SK-N-SH treated with all-trans-retinoic acid at 6 μM for 48 hours (cell line): Measurements from ENCODE around the gene CNTN1.

Source experiments
- ARNTL ChIP-seq: fragments of 450-650 bp; formaldehyde crosslinking; IDR thresholded peaks from 2 replicates; pipeline ENCODE4 v1.5.0; 2020; ENCODE audit warnings: low read depth, mild to moderate bottlenecking, moderate library complexity, borderline replicate concordance
- ESRRG ChIP-seq: fragments of 250-450 bp; sonication (Bioruptor Pico); IDR thresholded peaks from 2 replicates; pipeline ENCODE4 v1.6.1; 2021; ENCODE audit warnings: mild to moderate bottlenecking
- GLIS3 ChIP-seq: fragments of 250-450 bp; sonication (Bioruptor Pico); IDR thresholded peaks from 2 replicates; pipeline ENCODE4 v1.5.0; 2020; ENCODE audit warnings: mild to moderate bottlenecking, moderate library complexity
- PPARA ChIP-seq: fragments of 250-450 bp; sonication (Bioruptor Pico); IDR thresholded peaks from 2 replicates; pipeline ENCODE4 v1.5.0; 2020; ENCODE audit warnings: mild to moderate bottlenecking, borderline replicate concordance
- SNAI2 ChIP-seq: fragments of 250-450 bp; sonication (Bioruptor Pico); IDR thresholded peaks from 2 replicates; pipeline ENCODE4 v1.5.0; 2020; ENCODE audit warnings: mild to moderate bottlenecking, moderate library complexity
- TCF4 ChIP-seq: fragments of 250-450 bp; sonication (Bioruptor Pico); IDR thresholded peaks from 2 replicates; pipeline ENCODE4 v1.8.0; 2021; ENCODE audit warnings: mild to moderate bottlenecking, moderate library complexity, borderline replicate concordance
- TOX ChIP-seq: fragments of 250-450 bp; sonication (Bioruptor Pico); IDR thresholded peaks from 2 replicates; pipeline ENCODE4 v1.8.0; 2021; ENCODE audit warnings: mild to moderate bottlenecking, moderate library complexity, borderline replicate concordance
- ZFP3 ChIP-seq: fragments of 250-450 bp; sonication (Bioruptor Pico); IDR thresholded peaks from 2 replicates; pipeline ENCODE4 v1.5.0; 2020; ENCODE audit warnings: mild to moderate bottlenecking, moderate library complexity
- ZFP30 ChIP-seq: fragments of 450-650 bp; formaldehyde crosslinking; IDR thresholded peaks from 2 replicates; pipeline ENCODE4 v1.5.0; 2022; ENCODE audit warnings: mild to moderate bottlenecking, moderate library complexity
- TF ChIP-seq, protein P1 (sequence below): fragments of 250-450 bp; sonication (Bioruptor Pico); IDR thresholded peaks from 2 replicates; pipeline ENCODE4 v1.5.1; 2020; ENCODE audit warnings: low read depth, mild to moderate bottlenecking, moderate library complexity
- TF ChIP-seq, protein P2 (sequence below): fragments of 250-450 bp; sonication (Bioruptor Pico); IDR thresholded peaks from 2 replicates; pipeline ENCODE4 v1.8.0; 2020; ENCODE audit warnings: mild to moderate bottlenecking, moderate library complexity, borderline replicate concordance
- TF ChIP-seq, protein P3 (sequence below): fragments of 250-450 bp; sonication (Bioruptor Pico); IDR thresholded peaks from 2 replicates; pipeline ENCODE4 v1.5.0; 2020; ENCODE audit warnings: mild to moderate bottlenecking, moderate library complexity

DNA sequence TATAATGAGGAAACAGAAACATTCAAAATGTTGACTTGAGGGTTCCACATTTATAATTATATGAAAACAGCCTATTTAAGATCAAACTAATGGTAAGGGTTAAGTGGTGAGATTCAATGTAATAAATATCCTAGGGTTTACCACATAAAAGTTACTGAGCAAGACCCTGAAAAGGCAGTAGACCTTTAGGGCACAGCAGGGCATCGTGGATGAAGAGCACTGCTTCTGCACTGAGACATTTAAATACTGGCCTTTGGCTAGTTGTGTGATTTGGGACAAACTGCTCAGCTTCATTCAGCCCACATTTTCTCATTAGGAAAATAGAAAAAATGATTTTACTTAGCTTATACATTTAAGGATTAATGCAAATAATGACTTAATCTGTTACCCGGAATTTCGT, 42.0 kb downstream of the CNTN1 start:
- TF ChIP-seq, protein P1, sequence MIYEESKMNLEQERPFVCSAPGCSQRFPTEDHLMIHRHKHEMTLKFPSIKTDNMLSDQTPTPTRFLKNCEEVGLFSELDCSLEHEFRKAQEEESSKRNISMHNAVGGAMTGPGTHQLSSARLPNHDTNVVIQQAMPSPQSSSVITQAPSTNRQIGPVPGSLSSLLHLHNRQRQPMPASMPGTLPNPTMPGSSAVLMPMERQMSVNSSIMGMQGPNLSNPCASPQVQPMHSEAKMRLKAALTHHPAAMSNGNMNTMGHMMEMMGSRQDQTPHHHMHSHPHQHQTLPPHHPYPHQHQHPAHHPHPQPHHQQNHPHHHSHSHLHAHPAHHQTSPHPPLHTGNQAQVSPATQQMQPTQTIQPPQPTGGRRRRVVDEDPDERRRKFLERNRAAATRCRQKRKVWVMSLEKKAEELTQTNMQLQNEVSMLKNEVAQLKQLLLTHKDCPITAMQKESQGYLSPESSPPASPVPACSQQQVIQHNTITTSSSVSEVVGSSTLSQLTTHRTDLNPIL (CRISPR knock-in tag), result no peak
- TF ChIP-seq TCF4 (no peak; the same call in 1 of the 2 replicates), ESRRG (no peak), GLIS3 (CRISPR knock-in tag) (no peak), PPARA (CRISPR knock-in tag) (no peak), SNAI2 (CRISPR knock-in tag) (no peak), TOX (CRISPR knock-in tag) (no peak), ZFP30 (CRISPR knock-in tag) (no peak), ARNTL (CRISPR knock-in tag) (no peak), ZFP3 (CRISPR knock-in tag) (no peak)
- TF ChIP-seq, protein P2, sequence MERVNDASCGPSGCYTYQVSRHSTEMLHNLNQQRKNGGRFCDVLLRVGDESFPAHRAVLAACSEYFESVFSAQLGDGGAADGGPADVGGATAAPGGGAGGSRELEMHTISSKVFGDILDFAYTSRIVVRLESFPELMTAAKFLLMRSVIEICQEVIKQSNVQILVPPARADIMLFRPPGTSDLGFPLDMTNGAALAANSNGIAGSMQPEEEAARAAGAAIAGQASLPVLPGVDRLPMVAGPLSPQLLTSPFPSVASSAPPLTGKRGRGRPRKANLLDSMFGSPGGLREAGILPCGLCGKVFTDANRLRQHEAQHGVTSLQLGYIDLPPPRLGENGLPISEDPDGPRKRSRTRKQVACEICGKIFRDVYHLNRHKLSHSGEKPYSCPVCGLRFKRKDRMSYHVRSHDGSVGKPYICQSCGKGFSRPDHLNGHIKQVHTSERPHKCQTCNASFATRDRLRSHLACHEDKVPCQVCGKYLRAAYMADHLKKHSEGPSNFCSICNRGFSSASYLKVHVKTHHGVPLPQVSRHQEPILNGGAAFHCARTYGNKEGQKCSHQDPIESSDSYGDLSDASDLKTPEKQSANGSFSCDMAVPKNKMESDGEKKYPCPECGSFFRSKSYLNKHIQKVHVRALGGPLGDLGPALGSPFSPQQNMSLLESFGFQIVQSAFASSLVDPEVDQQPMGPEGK, result no peak
- TF ChIP-seq, protein P3, sequence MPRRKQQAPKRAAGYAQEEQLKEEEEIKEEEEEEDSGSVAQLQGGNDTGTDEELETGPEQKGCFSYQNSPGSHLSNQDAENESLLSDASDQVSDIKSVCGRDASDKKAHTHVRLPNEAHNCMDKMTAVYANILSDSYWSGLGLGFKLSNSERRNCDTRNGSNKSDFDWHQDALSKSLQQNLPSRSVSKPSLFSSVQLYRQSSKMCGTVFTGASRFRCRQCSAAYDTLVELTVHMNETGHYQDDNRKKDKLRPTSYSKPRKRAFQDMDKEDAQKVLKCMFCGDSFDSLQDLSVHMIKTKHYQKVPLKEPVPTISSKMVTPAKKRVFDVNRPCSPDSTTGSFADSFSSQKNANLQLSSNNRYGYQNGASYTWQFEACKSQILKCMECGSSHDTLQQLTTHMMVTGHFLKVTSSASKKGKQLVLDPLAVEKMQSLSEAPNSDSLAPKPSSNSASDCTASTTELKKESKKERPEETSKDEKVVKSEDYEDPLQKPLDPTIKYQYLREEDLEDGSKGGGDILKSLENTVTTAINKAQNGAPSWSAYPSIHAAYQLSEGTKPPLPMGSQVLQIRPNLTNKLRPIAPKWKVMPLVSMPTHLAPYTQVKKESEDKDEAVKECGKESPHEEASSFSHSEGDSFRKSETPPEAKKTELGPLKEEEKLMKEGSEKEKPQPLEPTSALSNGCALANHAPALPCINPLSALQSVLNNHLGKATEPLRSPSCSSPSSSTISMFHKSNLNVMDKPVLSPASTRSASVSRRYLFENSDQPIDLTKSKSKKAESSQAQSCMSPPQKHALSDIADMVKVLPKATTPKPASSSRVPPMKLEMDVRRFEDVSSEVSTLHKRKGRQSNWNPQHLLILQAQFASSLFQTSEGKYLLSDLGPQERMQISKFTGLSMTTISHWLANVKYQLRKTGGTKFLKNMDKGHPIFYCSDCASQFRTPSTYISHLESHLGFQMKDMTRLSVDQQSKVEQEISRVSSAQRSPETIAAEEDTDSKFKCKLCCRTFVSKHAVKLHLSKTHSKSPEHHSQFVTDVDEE (CRISPR knock-in tag), result no peak
